GM19324 (cell line): Measurements from ENCODE around the gene GPR148.

ENCODE experiments used
- ATAC-seq: cut with Tn5 transposase; IDR thresholded peaks from one replicate; pipeline ENCODE4 v1.9.1; 2021; ENCODE audit warnings: mild to moderate bottlenecking, moderate library complexity; ENCODE audit not compliant: unreplicated experiment, low FRiP score

The GPR148 gene

DNA sequence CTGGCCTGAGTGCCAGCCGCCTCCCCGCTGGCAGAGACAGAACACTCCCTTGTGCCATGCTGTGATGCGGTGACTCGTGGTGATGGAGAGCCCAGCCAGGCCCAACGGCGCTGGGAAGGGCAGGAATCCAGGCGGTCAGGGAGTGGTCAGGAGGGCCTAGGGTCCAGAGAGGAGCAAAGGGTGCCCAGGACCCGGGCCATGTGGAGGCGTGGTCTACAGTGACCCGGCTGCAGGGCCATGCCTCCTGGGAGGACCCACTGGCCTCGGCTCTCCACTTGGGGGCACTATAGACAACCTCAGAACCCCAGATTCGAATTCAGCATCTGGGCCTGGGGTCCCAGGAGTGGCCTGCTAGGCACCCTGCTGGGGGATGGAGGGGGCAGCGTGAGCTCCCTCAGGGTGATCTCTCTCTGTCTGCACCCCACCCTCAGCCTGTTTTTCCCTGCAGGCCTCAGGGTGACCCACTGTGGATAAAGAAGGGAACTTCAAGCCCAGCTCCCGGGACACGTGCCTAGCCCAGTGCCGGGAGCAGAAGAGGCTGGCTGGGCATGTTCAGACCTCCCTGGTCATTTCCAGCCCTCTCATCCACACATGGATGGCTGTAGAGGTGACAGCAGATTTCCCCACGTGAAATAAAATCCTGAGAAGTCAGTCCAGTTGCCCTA, 39.5 kb downstream of the GPR148 start:
- no peak for ATAC-seq

DNA sequence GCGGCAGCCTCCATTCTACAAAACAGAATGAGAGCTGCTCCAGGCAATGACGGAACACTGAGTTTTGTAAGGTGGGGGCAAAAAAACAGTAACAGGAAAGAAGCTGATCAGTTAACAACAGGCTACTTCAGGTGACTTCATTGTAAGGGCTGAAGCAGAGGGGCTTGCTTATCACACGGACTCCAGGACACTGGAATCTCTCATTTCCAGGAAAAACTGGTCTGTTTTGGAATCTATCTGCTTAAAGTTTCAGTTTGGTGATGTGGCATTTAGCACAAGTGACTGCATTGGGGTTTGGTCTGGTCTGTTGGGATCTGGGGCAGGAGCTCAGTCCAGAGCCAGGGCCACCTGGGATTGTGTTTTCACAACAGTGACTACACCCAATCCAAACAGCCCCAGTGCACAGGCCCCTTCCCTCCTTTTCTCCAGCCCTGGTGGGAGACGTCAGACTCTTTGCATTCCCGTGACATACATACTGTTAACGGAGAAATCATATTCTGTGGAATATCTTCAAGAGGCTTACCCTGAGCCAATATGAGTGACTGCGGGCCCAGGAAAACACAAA, 40.6 kb downstream of the GPR148 start:
- no peak for ATAC-seq

DNA sequence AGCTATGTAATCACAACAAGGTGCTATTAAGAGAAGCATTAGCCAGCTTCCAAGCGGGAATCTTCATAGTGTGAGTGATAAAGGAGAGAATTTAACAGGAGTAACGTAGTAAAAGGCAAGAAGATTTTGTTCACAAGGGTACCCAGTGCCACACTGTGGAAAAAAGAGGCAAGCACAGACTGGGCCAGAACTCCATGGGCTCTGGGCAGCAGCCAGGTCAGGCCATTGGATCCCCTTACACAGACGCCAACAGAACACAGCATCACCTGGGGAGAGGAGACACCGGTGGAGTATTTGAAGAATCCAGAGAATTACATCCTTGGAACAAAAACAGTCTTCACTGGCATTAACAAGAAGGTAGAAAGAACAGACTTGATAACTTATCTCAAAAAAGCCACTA, 47.7 kb downstream of the GPR148 start:
- ATAC-seq, result no peak

DNA sequence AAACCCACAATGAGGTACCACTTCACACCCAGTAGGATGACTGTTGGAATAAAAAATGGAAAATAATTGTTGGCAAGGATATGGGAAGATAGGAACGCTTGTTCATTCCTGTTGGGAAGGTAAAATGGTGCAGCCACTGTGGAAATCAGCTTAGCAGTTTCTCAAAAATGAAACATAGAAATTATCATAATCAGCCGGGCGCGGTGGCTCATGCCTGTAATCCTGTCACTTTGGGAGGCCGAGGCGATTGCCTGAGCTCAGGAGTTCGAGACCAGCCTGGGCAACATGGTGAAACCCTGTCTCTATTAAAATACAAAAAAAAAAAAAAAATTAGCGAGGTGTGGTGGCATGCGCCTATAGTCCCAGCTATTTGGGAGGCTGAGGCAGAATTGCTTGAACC, 49.9 kb downstream of the GPR148 start:
- no peak for ATAC-seq
